IPS DF 19.7 (cell line): ENCODE measurements around the gene NIPAL3.

Source experiments
- DNase-seq: peaks from one replicate; pipeline ENCODE4 v3.0.0-alpha.2; 2013; ENCODE audit warnings: low read depth, low spot score

NIPAL3 gene

DNA sequence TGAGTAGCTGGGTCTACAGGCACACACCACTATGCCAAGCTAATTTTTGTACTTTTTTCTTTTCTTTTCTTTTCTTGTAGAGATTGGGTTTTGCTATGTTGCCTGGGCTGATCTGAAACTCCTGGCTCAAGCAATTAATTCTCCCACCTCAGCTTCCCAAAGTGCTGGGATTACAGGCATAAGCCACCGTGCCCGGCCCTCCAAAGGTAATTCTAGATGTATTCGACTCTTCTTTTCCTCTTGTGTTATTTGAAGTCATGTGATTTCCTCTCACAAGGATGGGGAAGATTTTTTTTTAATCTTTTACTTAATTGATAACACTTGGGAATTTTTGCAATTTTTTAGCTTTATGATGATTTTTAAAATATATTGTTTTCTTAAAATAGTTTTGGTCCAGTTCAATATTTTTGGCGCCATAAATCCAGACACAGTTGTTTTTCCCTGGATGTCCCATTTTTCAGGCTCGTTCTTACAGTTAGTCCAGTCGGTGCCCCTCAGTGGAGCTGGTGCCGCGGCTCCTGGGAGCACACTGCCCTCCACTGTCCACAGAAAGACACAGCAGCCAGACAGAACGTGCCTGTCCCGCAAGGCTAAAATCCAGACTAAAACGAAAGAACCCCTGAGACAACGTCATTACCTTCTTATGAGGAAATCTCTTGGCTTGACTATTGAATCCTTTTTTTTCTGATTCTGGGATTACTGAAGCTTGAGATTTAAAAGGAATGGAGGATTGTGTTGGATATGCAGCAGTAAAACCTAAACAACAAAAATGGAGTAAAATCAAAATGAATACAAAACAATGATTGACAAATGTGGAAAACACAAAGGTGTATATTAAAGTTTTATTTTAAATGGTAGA lies 24.4 kb upstream of the NIPAL3 start:
- no peak for DNase-seq

DNA sequence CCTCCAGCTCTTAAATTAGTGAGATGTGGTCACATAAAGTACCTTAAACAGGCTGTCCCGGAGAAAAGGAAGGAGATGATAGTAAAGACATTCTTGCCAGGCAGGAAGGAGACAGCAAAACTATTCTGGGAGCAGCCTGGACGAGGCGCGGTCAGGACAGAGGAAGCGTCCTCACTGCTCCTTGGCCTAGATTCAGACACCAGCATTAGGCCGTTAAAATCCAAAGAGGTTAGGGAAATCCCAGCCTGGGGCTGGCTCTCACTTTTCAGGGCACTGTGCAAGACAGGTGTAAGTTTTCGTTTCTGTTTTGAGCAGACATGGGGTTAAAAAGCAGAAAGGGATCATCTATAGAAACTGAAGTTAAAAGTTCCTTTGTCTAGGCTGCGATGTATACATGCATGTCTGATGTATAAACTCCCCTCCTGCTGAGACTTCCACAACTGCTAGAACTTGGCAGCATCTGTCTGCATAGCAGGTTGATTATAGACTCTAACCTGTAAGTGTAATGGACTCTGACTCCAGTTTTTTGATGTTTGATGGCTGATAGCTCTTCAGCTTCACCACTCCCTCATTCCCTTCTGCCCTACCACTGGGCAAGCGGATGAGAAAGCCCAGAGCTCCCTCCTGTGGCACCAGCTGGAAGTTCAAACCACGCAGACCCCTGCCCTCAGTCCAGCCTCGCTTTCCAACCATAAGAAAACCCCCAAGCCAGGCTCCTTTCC lies 23.6 kb upstream of the NIPAL3 start:
- no peak for DNase-seq

DNA sequence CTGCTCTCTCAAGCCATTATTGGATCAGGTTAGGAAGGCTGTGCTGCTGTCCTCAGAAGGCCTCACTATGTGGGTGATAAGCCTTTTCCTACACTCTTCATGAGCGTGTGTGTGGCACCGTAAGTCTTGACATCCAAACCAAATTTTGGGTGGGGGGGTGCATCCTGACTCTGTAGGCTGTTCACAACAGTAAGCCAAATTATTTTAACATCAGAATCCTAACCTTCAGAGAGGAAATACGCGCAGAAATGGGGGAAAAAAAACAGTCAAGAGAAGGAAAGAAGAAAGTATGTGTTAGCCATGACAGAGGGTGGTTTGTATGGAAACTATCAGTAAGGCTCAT lies 23.0 kb upstream of the NIPAL3 start:
- DNase-seq = no peak

DNA sequence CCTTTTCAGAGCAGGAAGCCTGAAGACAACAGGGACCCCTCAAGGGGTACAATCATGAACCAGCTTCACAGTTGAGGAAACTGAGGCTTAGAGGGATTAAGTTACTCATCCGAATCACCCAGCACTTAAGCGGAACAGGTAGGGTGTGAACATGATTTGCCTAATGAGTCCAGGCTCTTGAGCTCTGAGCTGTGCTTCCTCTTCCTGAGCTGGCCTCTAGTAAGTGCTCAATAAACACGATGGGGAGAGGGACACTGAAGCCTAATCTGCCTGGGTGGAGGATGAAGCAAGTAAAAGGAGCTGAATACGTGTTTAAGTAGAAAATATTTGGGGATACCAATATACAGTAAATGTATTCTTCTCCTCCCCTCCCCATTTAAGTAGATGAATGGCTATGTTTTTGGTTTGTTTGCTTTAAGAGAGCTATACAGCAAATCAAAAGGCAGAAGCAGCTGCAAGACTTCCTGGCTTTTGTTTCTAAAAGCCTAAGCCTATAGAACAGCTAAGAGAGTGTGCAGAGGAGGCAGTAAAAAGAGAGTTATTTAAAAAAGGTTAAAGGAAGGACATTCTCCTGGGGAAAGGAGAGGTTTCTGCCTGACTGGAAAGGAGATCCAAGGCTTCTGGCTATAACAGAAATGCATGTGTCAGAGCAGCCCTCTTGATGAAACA lies 22.5 kb upstream of the NIPAL3 start:
- DNase-seq = no peak

DNA sequence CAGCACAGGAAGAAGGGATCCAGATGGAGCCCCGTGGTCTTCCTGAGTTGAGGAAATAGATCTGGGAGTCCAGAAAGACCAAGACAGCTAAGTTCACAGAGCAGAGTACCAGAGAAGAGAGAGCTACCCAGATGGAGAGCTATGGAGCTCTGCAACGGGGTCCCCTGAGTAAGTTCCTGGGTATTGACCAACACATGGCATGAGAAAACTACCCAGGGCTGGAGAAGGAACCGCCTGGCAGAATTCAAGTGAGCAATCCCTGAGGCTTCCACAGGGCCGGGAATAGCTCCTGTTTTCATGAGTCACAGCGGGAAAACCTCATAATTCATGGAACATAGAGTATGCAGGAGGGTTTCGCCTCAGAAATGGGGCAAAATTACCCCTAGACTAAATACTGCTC lies 21.7 kb upstream of the NIPAL3 start:
- DNase-seq = no peak

DNA sequence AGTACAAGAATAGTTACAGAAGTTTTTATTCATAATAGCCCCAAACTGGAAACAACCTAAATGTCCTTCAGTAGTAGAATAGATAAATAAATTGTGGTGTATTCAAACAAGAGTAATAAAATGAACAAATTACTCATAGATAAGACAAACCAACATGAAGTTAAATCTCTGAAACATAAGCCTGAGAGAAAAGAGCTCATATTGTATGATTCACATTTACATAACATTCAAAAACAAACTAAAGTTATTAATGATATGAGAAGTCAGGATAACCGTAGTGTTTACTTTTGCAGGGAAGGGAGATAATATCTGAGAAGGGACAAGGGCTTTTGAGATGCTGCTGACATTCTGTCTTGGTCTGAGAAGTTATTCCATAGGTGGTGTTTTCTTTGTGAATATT lies 15.5 kb upstream of the NIPAL3 start:
- no peak for DNase-seq

DNA sequence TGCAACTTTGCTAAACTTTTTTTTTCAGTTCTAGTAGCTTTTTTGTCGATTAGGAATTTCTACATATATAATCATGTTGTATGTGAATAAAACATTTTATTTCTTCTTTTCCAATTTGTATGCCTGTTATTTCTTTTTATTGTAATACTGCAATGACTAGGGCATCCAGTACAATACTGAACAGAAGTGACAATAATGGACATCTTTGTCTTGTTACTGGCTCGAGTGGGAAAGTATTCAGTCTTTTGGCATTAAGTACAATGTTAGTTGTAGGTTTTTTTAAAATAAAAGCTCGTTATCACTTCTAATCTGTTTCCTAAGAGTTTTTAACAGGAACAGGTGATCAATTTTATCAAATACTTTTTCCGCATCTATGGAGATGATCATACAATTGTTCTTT lies 11.8 kb upstream of the NIPAL3 start:
- no peak for DNase-seq

DNA sequence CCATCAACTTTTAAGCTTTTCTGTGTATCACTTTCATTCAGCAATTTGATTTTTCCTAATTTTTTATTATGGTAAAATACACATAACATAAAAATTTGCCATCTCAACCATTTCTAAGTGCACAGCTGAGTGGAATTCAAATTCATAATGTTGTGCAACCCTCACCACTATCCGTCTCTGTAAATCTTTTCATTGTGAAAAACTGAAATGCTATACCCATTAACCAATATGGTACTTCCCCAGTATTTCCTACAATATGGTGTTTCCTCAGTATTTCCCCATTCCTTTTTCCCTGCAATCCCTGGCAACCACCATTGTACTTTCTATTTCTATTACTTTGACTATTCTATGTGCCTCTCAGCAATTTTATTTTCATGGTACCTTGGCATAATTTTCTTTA lies 8.8 kb upstream of the NIPAL3 start:
- DNase-seq = no peak

DNA sequence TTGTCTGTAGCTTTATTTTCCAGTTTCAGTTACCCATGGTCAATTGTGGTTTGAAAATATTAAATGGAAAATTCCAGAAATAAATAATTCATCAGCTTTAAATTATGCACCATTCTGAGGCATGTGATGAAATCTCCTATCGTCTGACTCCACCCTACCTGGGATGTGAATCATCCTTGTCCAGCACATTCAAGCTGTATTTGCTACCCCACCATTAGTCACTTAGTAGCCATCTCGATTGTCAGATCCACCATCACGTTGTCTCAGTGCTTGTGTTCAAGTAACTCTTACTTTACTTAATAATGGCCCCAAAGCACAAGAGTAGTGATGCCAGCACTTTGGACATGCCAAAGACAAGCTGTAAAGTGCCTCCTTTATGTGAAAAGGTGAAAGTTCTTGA lies 6.1 kb upstream of the NIPAL3 start:
- DNase-seq = no peak

DNA sequence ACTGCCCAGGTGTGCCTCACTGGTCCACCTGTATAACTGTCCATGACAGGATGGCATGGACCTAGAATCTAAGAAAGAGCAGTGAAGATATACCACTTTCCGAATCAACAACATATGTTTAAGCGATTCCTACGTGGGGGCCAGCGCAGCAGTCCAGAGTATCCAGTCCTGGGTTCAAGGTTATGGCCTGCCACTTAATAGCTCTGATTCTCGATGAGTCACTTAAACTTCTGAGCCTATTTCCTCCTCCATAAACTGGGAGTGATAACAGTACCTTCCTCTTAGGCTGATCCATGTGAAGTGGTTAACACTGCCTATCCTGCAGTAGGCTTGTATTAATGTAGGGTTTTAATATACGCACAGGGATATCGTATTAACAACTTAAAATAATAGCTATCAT lies 4.9 kb upstream of the NIPAL3 start:
- no peak for DNase-seq

DNA sequence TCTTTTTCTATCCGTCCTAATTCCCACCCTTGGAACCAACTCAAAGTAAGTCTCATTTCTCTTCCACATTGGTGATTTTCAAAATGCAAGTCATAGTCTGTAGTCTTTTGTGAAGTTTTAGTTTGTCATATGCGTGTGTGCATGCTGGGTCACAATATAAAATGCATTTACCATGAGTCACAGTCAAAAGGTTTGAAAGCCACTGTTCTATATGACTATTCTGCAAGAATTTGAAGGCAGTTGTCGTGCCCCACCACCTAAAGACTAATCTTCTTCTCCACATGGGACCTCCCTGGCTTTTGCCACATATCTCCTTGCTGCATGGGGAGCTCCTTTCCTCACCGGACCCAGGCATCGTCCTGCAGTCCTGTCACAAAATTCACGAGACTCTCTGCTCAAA lies 3.6 kb upstream of the NIPAL3 start:
- no peak for DNase-seq

DNA sequence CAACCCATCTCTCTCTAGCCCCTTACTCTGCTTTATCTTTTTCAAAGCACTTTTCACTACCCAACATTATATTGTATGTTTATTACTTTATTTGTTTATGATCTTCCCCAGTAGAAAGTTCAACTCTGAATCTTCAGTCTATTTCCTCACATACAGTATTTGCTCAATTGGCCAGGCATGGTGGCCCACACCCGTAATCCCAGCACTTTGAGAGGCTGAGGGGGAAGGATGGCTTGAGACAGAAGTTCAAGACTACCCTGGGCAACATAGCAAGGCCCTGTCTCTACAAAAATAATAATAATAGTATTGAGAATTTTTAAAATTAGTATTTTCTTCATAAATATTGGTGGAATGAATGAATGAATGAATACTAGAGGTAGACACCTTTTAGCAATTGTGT lies 3.2 kb upstream of the NIPAL3 start:
- no peak for DNase-seq

DNA sequence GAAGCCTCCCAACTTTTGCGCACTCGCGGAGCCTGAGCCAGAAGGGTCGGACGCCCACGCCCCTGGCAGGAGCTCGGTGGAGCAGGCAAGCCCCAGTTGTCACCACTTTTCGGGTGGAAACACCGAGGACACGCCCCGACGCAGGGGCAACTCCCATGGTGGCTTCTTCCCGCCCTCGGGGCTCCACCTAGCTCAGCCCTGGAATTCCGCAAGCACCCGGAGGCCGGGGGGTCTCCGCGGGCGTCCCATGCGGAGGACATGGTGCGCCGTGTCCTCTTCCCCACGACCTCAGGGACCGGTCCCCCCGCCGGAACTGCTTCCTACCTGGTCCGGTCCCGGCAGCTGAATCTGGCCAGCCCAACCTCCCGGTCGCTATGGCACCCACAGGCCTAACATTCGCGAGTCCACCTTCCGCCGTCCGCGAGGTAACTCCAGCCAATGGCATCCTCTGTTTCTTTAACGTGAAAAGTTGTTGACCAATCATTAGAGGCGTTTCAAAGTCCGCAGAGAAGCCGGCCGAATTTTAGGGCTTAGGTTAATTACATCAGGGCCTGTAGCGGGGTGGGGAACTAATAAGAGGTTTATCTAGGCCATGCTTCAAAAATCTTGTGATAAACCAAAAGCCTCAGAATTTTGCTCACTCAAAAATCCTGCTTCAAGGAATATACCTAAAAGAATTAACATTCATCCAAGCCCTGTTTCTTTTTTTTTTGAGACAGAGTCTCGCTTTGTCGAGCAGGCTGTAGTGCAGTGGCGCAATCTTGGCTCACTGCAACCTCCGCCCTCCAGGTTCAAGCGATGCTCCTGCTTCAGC lies 2.0 kb upstream of the NIPAL3 start, which contains the start of gene STPG1:
Gene STPG1 (minus strand): TSS at position 433 of the 814 bp plus-strand sequence. CDS start 12,394 bp downstream, outside the sequence.
- DNase-seq = no peak

DNA sequence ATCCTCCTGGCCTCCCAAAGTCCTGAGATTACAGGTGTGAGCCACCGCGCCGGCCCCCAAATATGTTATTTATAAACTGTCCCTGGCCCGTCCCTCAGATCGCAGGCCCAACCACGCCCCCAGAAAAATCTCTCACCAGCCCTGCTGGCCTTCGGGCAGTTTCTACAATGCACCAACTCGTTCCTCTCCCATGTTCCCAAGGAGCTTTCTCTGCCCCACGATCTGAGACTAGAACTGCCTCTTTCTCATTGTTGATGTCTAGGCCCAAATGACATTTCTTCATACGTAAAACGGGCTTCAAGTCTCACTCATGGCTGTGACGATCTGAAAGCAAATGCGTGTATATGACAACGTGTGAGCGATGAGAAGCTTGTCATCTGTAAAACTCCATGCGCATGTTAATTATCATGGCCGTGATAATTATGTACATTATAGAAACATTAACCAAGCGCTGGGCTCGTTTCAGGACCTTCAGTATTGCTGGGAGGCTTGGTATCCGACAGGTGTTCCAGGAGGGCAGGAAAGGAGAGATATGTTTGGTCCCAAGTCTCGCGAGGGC lies 748 bp upstream of the NIPAL3 start:
- no peak for DNase-seq

DNA sequence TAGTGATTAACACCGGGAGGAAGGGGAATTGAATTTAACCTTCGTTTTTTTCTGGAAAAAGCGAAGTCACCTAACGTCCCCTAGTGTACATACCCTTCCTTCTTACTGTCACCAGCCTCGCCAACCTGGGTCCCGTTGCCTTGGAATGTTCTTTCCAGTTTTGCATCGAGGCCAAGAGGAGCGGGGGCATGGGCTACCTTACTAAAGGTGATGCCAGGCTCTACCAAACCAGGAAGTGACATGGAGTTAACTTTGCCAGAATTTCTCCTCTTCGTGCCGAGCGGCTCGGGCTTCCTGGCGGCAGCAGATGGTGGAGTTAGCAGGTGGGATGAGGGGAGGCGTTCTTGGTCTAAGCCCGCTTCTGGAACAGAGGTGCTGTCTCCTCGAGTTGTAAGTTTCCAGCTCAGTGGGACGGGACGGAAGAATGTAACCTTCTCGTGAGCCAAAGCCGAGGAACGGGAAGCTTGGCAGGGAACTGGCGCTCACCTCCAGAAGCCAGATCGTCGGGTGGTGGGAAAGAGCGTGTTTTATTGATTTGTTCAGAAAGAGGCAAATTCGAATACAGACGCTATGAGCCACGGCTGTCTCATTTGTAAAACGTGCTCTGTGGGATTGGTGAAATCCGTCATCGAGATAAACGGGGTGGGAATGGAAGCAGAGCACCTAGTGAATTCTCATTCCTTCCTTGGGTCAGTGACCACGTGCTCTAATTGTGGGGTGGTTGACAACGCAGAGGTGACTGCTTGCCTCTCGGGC lies 486 bp downstream of the NIPAL3 start:
- DNase-seq = no peak

DNA sequence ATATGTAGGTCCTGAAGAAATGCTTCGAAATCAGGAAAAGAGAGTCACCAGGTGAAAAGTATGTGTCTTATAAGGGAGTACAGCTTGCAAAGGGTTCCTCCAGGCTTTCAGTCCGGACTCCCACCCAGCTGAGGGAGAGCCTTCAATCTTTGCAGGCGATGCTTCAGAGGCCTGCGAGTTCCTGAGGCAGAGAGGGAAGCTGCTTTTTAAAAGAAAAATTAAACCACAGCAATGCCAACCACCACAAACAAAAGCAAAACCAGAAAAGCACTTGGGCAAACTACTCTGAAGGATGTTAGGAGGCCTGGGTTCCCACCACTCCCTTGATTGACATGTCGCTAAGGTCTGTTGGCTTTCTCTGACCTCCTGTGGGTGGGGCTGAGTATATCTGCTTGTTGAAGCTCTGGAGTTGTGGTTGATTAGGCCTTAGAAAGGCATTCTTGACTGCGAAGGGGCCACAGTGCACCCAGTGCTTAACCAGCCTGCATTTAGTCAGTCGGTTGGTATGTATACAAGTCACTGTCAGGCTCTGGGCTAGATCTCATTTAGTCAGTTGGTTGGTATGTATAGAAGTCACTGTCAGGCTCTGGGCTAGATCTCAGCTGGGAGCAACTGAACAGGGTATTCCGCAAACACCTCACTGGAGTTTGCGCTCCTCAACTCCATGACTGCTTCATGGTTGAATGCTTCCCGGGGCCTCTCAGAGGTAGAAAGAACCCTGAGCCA lies 1.2 kb downstream of the NIPAL3 start:
- no peak for DNase-seq

DNA sequence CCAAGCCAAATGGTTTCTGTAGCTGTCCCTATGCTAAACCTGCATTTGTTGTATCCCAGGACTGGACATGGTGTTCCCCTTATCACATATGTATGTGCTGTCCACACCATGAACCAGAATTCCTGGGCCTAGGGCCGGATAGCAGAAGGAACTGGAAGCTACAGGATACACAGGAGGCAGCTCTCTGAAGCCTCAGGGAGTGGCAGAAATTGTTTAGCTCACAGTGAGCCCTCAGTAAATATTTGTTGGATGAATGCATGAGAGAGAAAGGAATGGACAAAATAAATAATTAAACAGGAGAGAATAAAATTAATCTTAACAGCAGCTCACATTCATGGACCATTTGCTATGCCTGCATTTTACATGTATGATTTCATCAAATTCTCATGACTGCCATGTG lies 2.1 kb downstream of the NIPAL3 start:
- no peak for DNase-seq

DNA sequence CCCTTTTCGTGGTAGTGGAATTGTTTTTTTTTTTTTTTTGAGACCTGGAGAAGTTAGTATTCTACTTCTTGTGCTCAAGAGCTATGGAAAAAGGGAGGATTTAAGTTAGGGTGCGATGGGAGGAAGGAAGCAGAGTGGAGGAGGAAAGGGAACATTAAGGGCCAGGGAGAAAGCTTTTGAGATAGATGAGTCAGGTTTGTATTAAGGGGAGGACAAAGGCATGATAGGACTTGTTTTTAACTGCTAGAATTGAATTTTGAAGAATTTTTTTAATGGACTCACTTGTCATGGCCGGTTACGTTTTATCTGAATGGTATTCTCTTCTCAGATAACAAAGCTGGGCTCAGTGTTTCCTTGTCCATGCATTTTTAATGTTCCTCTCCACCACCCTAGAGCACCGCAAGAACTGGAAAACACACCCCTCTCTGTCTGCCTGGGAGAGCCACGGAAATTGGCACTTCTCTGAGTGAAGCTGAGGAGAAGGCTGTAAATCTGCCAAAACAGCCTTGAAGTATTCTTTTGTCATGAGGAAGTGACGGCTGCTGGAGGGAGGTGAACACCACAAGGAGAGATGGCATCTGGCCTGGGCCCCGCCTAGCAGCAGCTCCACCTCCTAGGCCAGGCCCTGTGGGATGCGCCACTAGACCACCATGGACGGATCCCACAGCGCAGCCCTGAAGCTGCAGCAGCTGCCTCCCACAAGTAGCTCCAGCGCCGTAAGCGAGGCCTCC lies 3.5 kb downstream of the NIPAL3 start:
- DNase-seq = no peak

DNA sequence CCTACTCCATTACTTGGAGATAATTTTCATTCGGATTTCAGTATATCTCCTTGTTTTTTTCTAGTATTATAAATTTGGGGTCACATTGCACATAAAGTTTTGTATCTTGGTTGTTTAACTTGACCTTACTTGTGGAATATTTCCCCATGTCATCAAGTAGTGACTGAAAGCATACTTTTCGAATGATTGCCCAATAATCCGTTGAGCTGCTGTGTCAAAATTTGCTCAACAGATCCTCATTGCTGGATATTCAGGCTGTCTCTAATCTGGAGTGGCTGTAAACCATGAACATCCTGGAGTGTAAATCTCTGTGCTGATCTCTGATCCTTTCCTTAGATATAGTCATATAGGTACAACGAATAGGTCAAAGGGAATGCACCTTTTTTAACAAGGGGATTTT lies 4.9 kb downstream of the NIPAL3 start:
- no peak for DNase-seq
